Hematopoietic multipotent progenitor cell (in vitro differentiated cells): ENCODE data around the gene TBC1D17. TPM values are rescaled to one million over a fixed set of nuclear protein-coding genes. Genes with fewer than 3 reads are reported as not detected.
A peak's percentile ranks its signal among the peaks of the same experiment; 100 is the strongest.

Source experiments
- DNase-seq, 3 donors: peaks; one replicate each; pipeline ENCODE4 v3.0.0-alpha.2; 2011 to 2015; ENCODE audit warnings: low read depth in 2 of 3, low spot score in 2 of 3
- small RNA-seq: library from RNA; depleted of rRNA; stranded (forward); fragments of <200 nt; gene quantifications from one replicate; pipeline ENCODE3, GENCODE V24; 2012
- total RNA-seq: library from RNA; depleted of rRNA; stranded (reverse); fragments of >200 nt; gene quantifications from one replicate; pipeline ENCODE4 v1.2.3, GENCODE V29; 2012

TBC1D17 gene
- total RNA-seq, 1 donor = 7.8 TPM

GRCh38 chr19:49933643-49934042, 56.1 kb downstream of the TBC1D17 start:
- DNase-seq = no peak

GRCh38 chr19:49936549-49936948, 59.0 kb downstream of the TBC1D17 start:
- no peak for DNase-seq

DNA sequence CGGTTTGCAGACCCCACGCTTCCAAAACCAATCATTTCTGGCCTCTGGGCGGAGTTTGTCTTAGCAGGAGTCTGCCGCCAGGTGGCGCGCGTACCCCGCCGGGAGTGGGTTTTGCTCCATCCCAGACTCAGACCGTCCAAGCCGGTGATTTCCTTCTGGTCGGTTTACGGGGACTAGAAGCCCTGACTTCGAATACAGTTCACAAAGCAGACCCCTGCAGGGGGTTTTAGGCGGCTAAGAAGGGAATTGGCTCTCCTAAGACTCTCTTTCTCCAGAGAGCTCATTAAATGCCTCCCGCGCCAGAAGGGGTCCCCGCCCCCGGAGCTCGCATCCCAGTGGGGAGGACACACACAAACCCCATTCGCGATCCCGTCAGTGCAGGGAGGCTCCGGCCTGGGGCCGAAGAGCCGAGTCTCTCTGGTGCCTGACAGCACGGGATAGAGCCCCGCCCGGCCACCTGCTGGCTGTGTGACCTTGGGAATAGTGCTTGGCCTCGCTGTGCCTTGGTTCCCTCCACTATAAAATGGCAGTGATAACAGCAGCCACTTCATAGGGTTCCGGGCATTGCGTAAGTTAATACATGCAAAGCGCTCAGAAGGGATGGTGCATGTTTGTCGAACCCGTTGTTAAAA, 60.4 kb downstream of the TBC1D17 start:
- peak; percentile 58 to 80 (median 72) for DNase-seq

Small RNAs within 50 kb of the gene (small RNA-seq; reads per million reads assigned to genes)
- 0.41 reads per million for gene MIR4749

Other genes starting within 250 kb of the TBC1D17 start
- 7.5 TPM for gene RRAS, start 237.6 kb upstream of the TBC1D17 start, total RNA-seq
- gene SCAF1, start 235.5 kb upstream of the TBC1D17 start, total RNA-seq = 18.6 TPM
- 86.7 TPM for gene IRF3, start 211.8 kb upstream of the TBC1D17 start, total RNA-seq
- 8.1 TPM for gene BCL2L12, start 211.8 kb upstream of the TBC1D17 start, total RNA-seq
- 455 TPM for gene PRMT1, start 200.4 kb upstream of the TBC1D17 start, total RNA-seq
- 1.9 TPM for gene ADM5, start 188.1 kb upstream of the TBC1D17 start, total RNA-seq
- gene CPT1C, start 186.6 kb upstream of the TBC1D17 start, total RNA-seq = 0.54 TPM
- gene TSKS, start 114.4 kb upstream of the TBC1D17 start, total RNA-seq = 1.1 TPM
- gene AP2A1, start 110.7 kb upstream of the TBC1D17 start, total RNA-seq = 67.9 TPM
- gene FUZ, start 64.4 kb upstream of the TBC1D17 start, total RNA-seq = 40.1 TPM
- gene MED25, start 59.4 kb upstream of the TBC1D17 start, total RNA-seq = 50.9 TPM
- 109 TPM for gene PTOV1, start 26.5 kb upstream of the TBC1D17 start, total RNA-seq
- gene PNKP, start 10.1 kb upstream of the TBC1D17 start, total RNA-seq = 77.6 TPM
- gene AKT1S1, start 347 bp upstream of the TBC1D17 start, total RNA-seq = 10.0 TPM
- 0.81 TPM for gene IL4I1, start 19.2 kb downstream of the TBC1D17 start, total RNA-seq
- 8.1 TPM for gene ATF5, start 51.5 kb downstream of the TBC1D17 start, total RNA-seq
- 70.3 TPM for gene NUP62, start 51.8 kb downstream of the TBC1D17 start, total RNA-seq
- under 0.01 TPM for gene SIGLEC11, start 83.5 kb downstream of the TBC1D17 start, total RNA-seq
- gene VRK3, start 147.7 kb downstream of the TBC1D17 start, total RNA-seq = 50.4 TPM
- gene ZNF473, start 148.3 kb downstream of the TBC1D17 start, total RNA-seq = 8.6 TPM